NCI-H2029 treated with DMSO at 0.1 percent for 48 hours (cell line): ENCODE data around the gene ANGPTL8.

Experiments used
- DNase-seq: peaks from one replicate; lab custom pipeline; 2025; lab: John Stamatoyannopoulos, UW

Gene ANGPTL8

DNA sequence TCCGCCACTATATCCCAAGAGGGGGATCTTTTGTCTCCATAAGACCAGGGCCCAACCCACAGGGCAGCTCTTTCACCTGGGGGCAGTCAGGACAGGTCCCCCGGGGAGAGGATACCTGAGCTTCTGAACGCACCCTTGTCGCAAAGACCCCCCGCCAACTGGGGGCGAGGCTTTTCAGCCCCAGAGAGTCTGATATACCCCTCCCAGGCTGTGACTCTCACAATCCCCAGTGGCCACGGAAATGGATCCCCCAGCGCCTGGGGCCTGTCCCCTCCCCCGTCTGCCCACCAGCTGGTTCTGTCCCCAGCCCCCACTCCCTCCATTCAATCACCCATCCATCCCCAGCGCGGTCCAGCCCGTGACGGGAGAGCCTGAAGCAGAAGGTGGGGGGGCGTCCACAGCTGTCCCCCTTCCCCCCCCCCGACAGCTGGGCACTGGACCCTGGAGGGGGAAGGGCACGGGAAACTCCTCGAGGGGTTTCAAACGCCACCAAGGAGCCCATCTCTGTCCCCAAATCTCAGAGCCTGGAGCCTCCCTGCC is 22.1 kb downstream of the ANGPTL8 start:
- no peak for DNase-seq

- no peak for DNase-seq
Measured at GRCh38 chr19:11261971-11262839, 22.8 kb downstream of the ANGPTL8 start, which contains the start of gene DOCK6. Gene DOCK6, minus strand, starts transcription at chr19:11262524. Its CDS starts 84 bp downstream, at chr19:11262440.

DNA sequence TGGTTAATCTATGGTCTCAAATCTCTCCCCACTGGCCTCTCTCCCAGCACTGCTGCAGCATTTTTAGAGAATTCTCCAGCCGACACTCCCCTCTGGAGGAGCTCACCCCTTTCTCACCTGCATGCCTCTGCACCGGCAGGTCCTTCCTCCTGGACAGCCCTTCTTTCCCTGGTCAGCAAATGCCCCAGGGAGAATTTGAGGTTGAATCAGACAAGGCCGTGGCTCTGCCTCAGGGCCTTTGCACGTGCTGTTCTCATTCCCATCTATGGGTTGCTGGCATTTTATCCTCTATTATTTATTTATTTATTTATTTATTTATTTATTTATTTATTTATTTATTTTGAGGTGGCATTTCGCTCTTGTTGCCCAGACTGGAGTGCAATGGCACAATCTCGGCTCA is 24.3 kb downstream of the ANGPTL8 start:
- no peak for DNase-seq

GRCh38 chr19:11264452-11265176 is 25.2 kb downstream of the ANGPTL8 start:
- DNase-seq: no peak

DNA sequence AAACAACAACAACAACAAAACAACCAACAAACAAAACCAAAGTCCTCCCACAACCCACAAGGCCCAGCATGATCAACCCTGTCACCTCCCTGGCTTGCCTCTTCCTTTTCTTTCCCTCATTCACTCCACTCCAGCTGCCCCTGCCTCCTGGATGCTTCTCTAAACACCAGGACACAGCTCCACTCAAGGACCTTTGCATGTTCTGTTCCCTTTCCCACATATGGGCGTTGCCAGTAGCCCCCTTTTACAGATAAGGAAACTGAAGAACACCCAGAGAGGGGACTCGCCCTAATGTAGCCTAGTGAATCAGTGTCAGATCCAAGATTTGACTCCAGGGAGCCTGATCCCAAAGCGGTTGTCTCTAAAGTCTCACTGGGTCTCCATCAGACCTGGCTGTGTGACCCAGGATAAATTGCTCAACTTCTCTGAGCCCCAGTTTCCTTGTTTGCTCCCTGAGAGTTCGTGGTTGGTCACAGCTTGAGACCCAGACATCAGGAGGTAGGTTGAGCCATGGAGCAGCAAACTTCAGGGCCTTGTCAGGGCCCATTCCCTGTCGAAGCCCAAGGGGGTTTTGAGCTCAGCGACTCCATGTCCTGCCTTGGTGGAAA is 25.9 kb downstream of the ANGPTL8 start:
- no peak for DNase-seq

DNA sequence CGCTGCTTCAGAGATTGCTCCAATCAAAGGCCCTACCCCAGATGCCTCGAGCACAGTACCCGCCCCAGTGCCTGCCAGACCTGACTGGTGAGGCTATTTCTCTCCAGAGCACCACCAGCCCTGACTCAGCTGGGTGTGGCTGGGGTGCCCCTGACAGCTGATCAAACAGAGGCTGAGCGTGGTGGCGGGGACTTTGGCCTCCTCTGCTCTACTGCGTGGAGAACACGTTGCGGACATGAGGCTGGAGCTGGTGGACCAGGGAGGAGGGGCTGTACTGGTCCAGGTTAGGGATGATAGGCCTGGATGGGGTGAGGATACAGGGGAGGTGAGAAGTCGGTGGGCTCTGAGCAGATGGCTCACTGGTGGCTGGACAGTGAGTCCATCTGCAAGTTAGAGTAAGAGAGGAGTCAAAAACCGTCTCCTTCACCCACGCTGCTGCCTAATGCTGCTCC is 26.4 kb downstream of the ANGPTL8 start:
- no peak for DNase-seq

- DNase-seq: no peak
Measured at GRCh38 chr19:11267316-11268085, 28.1 kb downstream of the ANGPTL8 start.

- no peak for DNase-seq
Measured at GRCh38 chr19:11268783-11269267, 29.4 kb downstream of the ANGPTL8 start.

DNA sequence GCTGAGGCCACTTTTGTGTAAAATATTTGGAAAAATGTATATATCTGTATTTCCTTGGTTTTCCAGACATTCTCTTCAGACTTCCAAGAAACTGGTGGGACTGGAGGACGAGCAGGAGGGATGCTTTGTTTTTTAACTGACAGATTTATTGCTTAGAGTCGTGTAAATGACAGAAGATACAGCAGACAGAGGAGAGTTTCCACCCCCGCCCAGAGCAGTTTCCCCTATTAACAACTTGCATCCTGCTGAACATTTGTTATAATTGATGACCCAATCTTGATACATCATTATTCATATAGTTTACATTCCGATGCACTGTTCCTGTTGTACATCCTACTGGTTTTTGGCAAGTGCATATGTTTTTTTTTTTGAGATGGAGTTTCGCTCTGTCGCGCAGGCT is 30.0 kb downstream of the ANGPTL8 start:
- no peak for DNase-seq

DNA sequence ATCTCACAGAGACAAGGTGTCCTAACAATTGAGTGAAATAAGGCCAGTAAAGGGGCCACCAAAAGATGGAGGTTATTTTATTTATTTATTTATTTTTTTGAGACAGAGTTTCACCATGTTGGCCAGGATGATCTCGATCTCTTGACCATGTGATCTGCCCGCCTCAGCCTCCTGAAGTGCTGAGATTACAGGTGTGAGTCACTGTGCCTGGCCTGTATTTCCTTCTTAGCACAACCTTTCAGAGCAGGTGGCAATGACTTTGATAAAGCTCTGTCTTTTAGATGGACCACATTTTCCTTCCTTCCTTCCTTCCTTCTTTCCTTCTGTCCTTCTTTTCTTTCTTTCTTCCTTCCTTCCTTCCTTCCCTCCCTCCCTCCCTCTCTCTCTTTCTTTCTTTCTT is 33.9 kb downstream of the ANGPTL8 start:
- DNase-seq: no peak

GRCh38 chr19:11273989-11274388 is 34.6 kb downstream of the ANGPTL8 start:
- no peak for DNase-seq

DNA sequence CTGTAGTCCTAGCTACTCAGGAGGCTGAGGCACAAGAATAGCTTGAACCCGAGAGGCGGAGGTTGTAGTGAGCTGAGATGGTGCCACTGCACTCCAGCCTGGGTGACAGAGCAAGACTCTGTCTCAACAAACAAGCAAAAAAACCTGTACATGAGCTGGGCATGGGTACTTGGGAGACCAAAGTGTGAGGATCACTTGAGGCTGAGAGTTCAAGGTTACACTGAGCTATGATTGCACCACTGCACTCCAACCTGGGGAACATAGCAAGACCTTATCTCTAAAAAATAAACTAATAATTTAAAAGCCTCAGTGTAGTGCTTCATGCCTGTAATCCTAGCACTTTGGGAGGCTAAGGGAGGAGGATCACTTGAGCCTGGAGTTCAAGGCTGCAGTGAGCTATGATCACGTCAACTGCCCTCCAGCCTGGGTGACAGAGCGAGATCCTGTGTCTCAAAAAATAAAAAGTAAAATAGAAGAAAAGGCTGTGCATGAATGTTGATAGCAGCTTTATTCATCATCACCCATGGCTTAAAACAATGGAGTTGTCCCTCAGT is 35.2 kb downstream of the ANGPTL8 start:
- DNase-seq: no peak

GRCh38 chr19:11278670-11279069 is 39.3 kb downstream of the ANGPTL8 start:
- no peak for DNase-seq

DNA sequence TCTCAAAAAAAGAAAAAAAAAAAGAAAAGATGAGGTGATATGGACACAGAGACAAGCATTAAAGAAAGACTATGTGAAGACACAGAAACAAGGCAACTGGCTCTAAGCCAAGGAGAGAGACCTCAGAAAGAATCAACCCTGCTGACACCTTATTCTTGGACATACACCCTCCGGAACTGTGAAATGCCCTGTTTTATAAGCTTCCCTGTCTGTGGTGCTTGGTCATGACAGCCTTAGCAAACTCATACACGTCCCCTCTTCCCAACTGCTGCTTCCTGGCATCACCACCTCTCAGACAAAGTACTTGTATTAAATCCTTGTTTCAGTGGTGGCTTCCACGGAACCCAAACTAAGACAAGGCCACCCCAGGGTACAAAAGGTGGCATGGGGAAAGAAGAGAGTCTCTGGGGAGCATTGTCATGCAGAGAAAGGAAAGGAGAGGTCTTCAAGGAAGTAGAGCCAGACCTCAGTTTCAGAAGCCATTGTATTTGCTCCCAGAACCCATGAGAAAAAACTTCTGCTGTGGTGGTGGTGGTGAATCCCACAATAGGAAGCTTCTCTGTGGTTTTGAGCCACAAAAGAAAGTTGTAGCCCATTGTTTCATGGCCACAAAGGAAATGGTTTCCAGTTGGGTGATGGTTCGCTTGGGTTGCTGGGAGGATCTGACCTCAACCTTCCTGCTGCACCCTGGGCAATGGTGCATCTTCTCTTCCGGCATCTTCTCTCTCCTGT is 40.3 kb downstream of the ANGPTL8 start:
- no peak for DNase-seq

DNA sequence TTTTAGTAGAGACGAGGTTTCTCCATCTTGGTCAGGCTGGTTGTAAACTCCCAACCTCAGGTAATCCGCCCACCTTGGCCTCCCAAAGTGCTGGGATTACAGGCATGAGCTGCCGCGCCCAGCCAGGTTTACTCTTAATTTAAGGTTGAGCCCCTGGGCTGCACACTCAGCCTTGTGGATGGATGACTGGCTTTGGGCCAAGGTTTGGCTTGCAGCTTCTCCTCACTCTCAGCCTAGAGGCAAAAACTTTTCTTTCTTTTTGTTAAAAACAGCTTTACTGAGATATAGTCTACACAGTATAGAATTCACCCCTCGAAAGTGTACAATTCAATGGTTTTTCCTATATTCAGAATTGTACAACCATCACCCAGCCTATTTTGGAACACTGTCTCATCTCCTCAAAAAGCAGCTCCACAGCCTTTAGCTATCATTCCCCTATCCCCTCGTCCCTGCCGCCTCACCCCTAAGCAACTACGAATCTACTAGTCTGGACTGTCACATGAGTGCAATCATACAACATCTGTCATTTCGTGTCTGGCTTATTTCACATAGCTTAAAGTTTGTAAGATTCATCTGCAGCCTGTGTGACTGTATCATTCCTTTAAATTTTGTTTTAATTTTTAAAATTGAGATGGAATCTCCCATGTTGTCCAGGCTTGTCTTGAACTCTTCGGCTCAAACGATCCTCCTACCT is 42.1 kb downstream of the ANGPTL8 start:
- no peak for DNase-seq

- no peak for DNase-seq
Measured at GRCh38 chr19:11284515-11284914, 45.1 kb downstream of the ANGPTL8 start.

- no peak for DNase-seq
Measured at GRCh38 chr19:11286312-11286974, 47.0 kb downstream of the ANGPTL8 start.

DNA sequence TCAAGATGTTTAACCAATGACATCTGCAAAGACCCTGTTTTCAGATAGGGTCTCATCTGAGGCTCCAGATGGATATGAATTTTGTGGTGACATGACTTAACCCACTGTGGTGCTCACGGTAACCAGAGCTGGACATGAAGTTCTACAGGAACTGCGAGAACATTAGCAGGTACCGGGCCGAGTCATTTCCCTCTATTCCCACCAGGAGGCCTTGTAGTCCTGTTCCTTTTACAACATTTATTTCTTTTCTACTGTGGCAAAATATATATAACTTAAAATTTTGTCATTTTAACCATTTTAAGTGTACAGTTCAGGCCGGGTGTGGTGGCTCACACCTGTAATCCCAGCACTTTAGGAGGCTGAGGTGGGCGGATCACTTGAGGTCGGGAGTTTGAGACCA is 48.9 kb downstream of the ANGPTL8 start:
- DNase-seq: no peak

DNA sequence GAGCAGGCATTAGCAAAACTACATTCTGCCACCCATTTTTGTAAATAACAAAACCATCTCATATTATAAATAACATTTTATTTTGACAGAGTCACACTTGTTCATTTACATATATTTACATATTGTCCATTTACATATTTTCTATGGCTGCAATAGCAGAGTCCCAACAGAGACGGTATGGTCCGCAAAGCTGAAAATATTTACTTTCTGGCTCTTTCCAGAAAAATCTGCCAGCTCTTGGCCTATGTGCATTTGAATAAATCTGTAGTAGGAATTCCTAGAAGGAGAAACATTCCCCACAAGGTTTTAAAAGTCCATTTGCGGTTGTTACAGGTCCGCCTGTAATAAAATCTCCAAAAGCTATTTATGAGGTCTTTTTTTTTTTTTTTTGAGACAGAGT is 50.8 kb downstream of the ANGPTL8 start:
- DNase-seq: no peak
